NCI-H82 treated with DMSO at 0.1 percent for 48 hours (cell line): ENCODE measurements around the gene TP73.

Experiments
- DNase-seq: peaks from one replicate; lab custom pipeline; 2025; ENCODE audit not compliant: unreplicated experiment; lab: John Stamatoyannopoulos, UW

Gene TP73

DNA sequence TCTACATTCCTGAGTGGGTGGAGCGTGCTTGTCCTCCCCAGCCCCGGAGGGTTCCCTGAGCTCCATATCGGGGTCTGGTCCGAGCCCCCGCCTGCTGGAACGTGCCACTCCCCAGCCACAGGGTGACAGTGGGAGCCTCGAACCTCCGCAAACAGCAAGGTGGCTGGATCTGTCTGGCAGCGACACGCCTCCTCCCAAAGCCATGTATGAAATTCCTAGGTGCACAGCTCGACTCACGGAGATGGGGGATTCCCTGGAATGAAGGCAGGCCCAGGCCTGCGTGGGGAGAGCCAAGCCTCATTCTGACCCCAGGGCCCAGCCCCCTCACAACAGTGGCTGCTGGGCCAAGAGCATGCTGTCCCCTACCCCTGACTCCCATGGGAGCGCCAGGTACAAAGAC is 32.9 kb downstream of the TP73 start:
- DNase-seq = no peak

DNA sequence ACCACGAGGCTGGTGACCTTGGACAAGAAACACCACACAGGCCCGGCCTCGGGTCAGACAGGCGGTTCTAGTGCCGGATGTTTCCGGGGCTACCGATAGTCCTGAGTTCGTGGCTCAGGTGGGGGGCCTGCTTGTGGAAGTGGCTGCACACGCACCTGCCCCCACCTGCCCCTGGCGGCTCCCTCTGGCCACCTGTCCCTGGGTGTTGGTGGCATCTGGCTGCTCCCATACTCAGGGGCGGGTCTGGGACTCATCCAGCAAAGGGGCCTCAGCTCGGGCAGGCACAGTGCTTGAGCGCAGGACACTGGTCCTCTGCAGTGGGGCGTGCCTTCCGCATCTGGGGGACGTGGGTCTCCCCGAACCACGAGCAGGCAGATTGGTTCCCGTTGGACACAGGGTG is 33.6 kb downstream of the TP73 start:
- DNase-seq = no peak

DNA sequence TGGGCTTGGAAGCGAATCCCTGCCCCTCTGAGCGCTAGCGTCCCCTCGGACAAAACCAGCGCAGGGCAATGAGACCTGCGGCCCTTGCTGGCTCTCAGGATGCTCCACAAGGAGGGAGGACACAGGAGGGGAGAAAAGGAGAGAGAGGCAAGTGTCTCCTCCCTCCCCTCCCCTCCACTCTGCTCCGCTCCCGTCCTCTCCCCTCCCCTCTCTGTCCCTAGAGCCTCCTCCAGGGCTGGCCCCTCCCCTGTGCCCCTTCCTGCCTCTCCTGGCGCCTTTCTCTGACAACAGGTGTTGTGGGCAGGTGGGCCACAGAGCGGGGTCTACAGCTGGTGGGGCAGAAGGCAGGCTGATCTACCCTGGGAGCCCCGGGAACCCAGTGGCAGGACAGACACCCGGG is 35.2 kb downstream of the TP73 start:
- no peak for DNase-seq

DNA sequence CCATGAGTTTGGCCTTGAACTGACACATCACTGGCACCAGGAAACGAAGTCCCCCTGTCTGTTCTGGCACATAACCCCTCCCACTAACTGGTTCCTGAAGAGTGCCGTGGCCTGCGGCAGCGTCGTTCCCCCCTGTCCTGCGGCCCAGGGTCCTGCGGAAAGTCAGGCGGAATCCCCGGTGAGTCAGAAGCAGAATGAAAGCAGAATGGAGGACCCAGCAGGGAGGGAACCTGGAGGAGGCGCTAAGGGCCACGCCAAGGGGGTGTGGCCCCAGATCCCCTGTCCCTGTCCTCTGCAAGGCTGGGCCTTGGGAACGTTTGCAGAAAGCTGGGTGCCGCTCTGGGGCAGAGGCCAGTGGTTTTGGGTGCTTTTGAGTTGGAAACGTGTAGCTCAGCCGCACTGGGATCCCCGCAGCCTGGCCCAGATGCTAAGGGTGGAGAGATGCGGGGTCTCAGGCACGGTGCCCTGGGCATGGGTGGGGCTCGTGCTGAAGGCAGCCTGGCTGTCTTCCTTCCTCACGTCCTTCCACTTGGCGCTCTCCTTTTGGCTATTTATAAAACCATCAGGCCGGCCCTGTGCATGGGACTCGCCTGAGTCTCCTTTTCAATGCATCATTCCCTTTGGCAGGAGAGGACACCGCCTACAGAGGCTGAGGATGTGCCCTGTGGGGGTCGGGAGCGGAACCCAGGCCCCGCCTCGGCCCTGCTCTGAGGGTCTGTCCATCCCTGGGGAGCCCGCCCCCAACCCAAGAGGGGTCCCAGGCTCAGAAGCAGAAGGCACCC is 36.2 kb downstream of the TP73 start:
- no peak for DNase-seq

DNA sequence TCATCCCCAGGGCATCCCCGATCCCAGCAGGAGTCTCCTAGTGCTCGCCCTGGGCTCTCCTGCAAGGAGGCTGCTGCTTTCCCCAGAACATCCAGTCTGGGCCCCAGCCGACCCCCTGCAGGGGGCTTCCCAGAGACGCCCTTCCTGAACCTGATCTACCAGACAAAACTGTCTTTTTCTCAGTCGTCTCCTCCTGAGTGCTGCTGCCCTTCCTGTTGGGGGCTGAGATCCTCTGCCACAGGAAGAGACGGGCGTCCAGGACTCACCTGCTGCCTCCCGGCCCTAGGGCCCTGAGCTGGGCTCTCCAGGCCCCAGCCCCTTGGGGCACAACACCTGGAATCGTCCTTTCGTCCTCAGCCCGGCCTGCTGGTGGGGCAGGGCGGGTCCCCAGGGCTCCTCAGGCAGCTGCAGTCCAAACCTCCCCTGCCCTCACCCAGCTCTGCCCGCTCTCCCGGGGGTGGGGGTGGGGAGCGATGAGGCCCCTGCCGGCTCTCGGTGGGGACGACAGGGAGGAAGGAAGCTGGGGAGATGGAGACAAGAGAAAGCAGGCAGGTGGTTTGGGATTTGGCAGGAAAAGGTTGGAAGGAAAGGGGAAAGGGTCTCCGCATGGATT is 36.9 kb downstream of the TP73 start:
- no peak for DNase-seq

GRCh38 chr1:3690282-3691065 is 38.2 kb downstream of the TP73 start:
- DNase-seq = no peak

DNA sequence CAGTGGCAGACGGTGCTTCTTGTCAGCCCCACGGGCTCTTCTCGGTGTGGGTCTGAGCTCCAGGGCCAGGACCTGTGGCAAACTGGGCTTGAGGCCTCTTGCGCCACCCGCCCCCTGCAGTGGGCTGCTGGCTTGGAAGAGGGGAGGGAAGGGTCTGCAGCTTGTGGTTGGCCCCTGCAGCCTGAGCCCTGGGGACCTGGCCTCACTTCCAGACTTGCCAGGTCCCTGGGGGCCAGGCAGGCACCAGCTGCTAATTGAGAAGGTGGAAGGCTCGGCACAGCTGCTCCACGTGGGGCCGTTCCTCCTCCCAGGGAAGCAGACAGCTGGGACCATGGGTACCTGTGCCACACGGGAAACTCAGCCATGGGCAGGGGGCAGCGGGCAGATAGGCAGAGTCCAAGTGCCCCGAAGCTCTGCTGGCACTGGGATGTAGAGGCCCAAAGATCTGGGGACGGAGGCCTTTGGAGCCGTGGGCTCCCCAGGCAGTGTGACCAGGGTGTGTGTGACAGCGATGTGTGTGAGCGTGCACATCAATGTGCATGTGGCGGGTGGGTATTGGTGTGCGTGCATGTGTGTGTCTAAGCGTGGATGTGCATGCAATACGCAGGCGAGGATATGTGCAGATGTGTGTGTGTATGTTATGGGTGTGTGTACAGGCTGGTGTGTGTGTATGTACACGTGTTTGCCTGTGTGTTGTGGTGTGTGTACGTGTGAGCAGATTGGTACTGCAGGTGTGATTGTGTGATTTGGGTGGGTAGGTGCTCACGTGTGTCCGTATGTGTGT is 39.3 kb downstream of the TP73 start:
- DNase-seq = no peak

DNA sequence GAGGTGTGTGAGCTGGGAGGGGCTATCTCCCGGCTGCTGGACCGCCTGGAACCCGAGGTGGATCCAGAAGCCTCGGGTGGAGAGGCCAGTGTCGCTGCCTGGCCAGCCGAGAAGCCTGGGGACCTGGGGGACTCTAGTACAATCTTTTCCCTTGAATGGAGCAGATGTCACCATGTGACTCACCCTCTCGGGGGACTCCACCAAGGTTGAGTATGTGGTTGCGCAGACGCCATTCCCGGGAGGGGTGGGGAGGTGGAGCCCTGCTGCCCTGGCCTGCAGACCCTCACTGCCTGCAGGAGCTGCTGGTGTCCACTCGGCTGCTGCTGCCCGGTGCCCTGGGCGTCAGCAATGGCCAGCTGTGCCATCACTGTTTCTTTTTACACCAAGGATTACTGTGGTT is 40.3 kb downstream of the TP73 start:
- no peak for DNase-seq

DNA sequence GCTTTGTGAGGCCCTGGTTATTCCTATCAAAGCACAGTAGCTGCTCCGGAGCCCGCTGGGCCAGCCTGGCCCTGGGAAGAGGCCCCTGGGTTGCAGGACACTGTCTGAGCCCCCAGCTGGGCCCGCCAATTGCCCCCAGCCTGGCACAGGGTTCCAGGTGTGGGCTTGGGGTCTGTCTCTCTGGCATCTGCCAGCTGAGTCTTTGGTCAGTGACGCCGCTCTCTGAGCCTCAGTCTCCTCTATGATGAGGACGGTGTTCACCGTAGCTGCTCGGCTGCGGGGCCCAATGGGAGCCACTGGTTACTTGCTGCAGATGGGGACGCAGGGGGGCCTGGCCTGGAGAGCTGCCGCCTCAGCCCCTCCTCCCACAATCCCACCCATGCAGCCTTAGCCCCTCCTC is 41.0 kb downstream of the TP73 start:
- no peak for DNase-seq

- DNase-seq = peak; percentile 3
Observed at GRCh38 chr1:3695326-3696217, 43.3 kb downstream of the TP73 start.

- DNase-seq = no peak
Observed at GRCh38 chr1:3696689-3697088, 44.4 kb downstream of the TP73 start.

DNA sequence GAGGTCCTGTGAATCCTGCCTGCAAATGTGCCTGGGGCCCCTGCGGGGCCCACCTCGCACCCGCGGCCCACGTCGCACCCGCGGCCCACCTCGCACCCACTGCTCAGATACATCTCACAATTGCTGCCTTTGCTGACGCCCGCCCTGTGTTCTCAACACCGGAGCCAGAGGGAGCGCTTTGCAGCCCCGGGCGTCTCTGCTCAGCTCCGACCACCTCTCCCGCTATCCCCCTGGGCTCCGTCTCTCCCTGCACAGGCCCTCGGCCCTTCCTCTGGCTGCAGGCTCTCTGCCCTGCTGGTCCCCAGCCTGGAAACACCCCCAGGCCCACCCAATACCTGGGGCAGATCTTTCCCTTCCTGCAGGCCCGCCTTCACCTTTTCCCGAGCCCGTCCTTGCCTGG is 44.8 kb downstream of the TP73 start:
- no peak for DNase-seq

- DNase-seq = no peak
Observed at GRCh38 chr1:3697810-3698209, 45.5 kb downstream of the TP73 start.

- DNase-seq = no peak
Observed at GRCh38 chr1:3698660-3699408, 46.5 kb downstream of the TP73 start.

DNA sequence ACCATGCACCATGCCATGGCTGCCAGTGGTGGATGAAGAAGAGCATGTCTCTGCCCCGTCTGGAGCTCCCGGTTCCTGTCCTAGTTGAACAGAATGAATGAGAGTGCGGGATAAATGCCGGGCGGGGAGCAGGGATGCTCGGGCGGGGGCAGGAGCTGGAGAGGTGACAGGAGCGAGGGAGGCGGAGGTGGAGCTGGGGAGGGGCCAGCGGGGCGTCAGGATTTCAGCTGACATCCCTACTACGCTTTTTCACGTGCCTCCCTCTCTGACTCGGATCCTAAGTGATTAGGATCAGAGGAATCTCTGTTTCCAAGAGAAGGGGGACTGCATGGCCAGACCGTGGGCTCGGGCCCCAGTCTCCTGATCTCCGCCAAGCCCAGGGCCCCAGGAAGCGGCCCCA is 47.3 kb downstream of the TP73 start:
- DNase-seq = no peak

DNA sequence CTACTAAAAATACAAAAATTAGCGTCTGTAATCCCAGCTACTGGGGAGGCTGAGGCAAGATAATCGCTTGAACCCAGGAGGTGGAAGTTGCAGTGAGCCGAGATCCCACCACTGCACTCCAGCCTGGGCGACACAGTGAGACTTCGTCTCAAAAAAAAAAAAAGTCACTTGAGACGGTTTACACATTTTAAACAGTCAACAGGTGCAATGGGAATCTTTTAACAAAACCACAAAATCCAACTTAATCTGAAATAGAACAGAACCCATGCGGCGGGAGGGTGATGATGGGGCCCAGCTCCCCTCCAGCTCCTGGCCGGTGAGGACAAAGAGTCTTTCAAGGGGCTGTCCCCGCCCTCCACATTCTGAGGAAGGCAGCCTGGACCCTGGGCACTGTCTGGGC is 48.3 kb downstream of the TP73 start:
- DNase-seq = no peak

GRCh38 chr1:3702528-3702927 is 50.2 kb downstream of the TP73 start:
- DNase-seq = no peak

GRCh38 chr1:3702990-3703728 is 50.8 kb downstream of the TP73 start:
- no peak for DNase-seq

- DNase-seq = no peak
Observed at GRCh38 chr1:3703786-3704371, 51.6 kb downstream of the TP73 start.
